ENCODE data around the gene ABCG1. TPM values are rescaled to one million over a fixed set of nuclear protein-coding genes. Genes with fewer than 3 reads are reported as not detected.
"Not testable (repeated sequence)": the region's sequence is repeated elsewhere in the genome, so short reads cannot be mapped to it uniquely, and the experiment has no call there.

Gene ABCG1
- total RNA-seq, 1 donor from 2014 or later = 1.3 TPM

DNA sequence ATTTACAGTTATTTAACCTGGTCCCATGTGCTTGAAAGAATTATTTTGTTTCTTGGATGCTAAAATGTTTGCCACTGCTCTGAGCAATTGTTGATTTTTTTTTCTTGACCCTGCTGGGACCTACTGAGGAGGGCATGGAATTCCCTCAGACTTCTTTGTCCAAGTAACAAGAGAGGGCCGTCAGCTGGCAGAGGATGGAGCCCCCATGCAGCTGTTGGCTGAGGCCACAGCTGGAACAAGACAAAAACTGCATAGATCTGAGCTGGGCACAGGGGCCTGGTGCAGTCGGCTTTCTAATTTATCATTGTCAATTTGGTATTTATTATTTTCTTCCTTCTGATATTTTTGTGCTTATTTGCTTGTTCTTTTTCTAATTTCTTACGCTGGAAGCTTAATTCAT, 39.6 kb upstream of the ABCG1 start:
- Histone ChIP-seq H4K20me1 (ENCODE audit: insufficient read depth, low read length) (no peaks in the 10 kb centered on the region), H2AFZ (ENCODE audit: low read depth, low read length) (no peak overlapping the region), H3K9me3 (ENCODE audit: insufficient read depth, low read depth, low read length) (no peaks in the 10 kb centered on the region), H3K36me3 (ENCODE audit: insufficient read depth, low read length) (no peaks in the 10 kb centered on the region), H3K4me2 (ENCODE audit: low read length) (no peak overlapping the region), H3K4me1 (ENCODE audit: insufficient read depth, low read length) (no peaks in the 10 kb centered on the region), H3K27ac (ENCODE audit: low read depth, low read length) (no peak overlapping the region), H3K9ac (ENCODE audit: low read length) (no peak overlapping the region), H3K79me2 (ENCODE audit: insufficient read depth, low read length) (no peaks in the 10 kb centered on the region), H3K27me3 (ENCODE audit: insufficient read depth, low read length) (peaks cover 6% of the 10 kb centered on the region), H3K4me3 (ENCODE audit: insufficient read depth, low read depth, low read length) (no peak overlapping the region)
- Mint-ChIP-seq H3K9me3 (ENCODE audit: unreplicated experiment) (no peaks in the 10 kb centered on the region), H3K36me3 (ENCODE audit: low read depth, unreplicated experiment) (no peaks in the 10 kb centered on the region), H3K27me3 (ENCODE audit: low read depth, unreplicated experiment) (peaks cover 12% of the 10 kb centered on the region), H3K4me1 (ENCODE audit: low read depth, unreplicated experiment) (no peaks in the 10 kb centered on the region), H3K27ac (ENCODE audit: unreplicated experiment) (no peak overlapping the region), H3K4me3 (ENCODE audit: unreplicated experiment) (no peak overlapping the region)
- no peak for DNase-seq (ENCODE audit: low read depth)
- TF ChIP-seq, protein P1, sequence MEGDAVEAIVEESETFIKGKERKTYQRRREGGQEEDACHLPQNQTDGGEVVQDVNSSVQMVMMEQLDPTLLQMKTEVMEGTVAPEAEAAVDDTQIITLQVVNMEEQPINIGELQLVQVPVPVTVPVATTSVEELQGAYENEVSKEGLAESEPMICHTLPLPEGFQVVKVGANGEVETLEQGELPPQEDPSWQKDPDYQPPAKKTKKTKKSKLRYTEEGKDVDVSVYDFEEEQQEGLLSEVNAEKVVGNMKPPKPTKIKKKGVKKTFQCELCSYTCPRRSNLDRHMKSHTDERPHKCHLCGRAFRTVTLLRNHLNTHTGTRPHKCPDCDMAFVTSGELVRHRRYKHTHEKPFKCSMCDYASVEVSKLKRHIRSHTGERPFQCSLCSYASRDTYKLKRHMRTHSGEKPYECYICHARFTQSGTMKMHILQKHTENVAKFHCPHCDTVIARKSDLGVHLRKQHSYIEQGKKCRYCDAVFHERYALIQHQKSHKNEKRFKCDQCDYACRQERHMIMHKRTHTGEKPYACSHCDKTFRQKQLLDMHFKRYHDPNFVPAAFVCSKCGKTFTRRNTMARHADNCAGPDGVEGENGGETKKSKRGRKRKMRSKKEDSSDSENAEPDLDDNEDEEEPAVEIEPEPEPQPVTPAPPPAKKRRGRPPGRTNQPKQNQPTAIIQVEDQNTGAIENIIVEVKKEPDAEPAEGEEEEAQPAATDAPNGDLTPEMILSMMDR (IDR thresholded peaks at IDR 0.05; ENCODE audit: insufficient read depth, low read depth, low read length) = no peak
- no peak for TF ChIP-seq EZH2 (IDR thresholded peaks at IDR 0.05; ENCODE audit: insufficient read depth, low read length)
- no peak for FAIRE-seq

GRCh38 chr21:42180001-42180400, 38.9 kb upstream of the ABCG1 start:
- H3K27me3 Mint-ChIP-seq (ENCODE audit: low read depth, unreplicated experiment) = peaks cover 11% of the 10 kb centered on the region
- H4K20me1 ChIP-seq (ENCODE audit: insufficient read depth, low read length); H3K4me3 Mint-ChIP-seq (ENCODE audit: unreplicated experiment); H3K4me3 ChIP-seq (ENCODE audit: insufficient read depth, low read depth, low read length); DNase-seq (ENCODE audit: low read depth); H3K4me1 ChIP-seq (ENCODE audit: insufficient read depth, low read length); H3K27me3 ChIP-seq (ENCODE audit: insufficient read depth, low read length); H3K9ac ChIP-seq (ENCODE audit: low read length); H3K9me3 Mint-ChIP-seq (ENCODE audit: unreplicated experiment); H2AFZ ChIP-seq (ENCODE audit: low read depth, low read length); H3K36me3 ChIP-seq (ENCODE audit: insufficient read depth, low read length); H3K9me3 ChIP-seq (ENCODE audit: insufficient read depth, low read depth, low read length); H3K4me2 ChIP-seq (ENCODE audit: low read length); H3K27ac ChIP-seq (ENCODE audit: low read depth, low read length); H3K36me3 Mint-ChIP-seq (ENCODE audit: low read depth, unreplicated experiment); FAIRE-seq; H3K27ac Mint-ChIP-seq (ENCODE audit: unreplicated experiment); H3K4me1 Mint-ChIP-seq (ENCODE audit: low read depth, unreplicated experiment); H3K79me2 ChIP-seq (ENCODE audit: insufficient read depth, low read length): not testable (repeated sequence)

GRCh38 chr21:42182713-42183371, 36.1 kb upstream of the ABCG1 start:
- TF ChIP-seq EZH2 (IDR thresholded peaks at IDR 0.05; ENCODE audit: insufficient read depth, low read length) = no peak
- TF ChIP-seq, protein P1 (IDR thresholded peaks at IDR 0.05; ENCODE audit: insufficient read depth, low read depth, low read length) = no peak
- DNase-seq (ENCODE audit: low read depth) (no peak), FAIRE-seq (no peak)
- no peaks in the 10 kb centered on the region for H3K9me3 ChIP-seq (ENCODE audit: insufficient read depth, low read depth, low read length)
- H3K27ac ChIP-seq (ENCODE audit: low read depth, low read length) = no peak overlapping the region
- peaks cover 2% of the 10 kb centered on the region for H3K36me3 Mint-ChIP-seq (ENCODE audit: low read depth, unreplicated experiment)
- H2AFZ ChIP-seq (ENCODE audit: low read depth, low read length) = no peak overlapping the region
- H3K27me3 ChIP-seq (ENCODE audit: insufficient read depth, low read length) = peaks cover 6% of the 10 kb centered on the region
- H3K4me3 ChIP-seq (ENCODE audit: insufficient read depth, low read depth, low read length) = no peak overlapping the region
- peaks cover 4% of the 10 kb centered on the region for H3K9me3 Mint-ChIP-seq (ENCODE audit: unreplicated experiment)
- H3K9ac ChIP-seq (ENCODE audit: low read length) = no peak overlapping the region
- H3K4me1 ChIP-seq (ENCODE audit: insufficient read depth, low read length) = no peaks in the 10 kb centered on the region
- H3K27ac Mint-ChIP-seq (ENCODE audit: unreplicated experiment) = no peak overlapping the region
- no peaks in the 10 kb centered on the region for H3K36me3 ChIP-seq (ENCODE audit: insufficient read depth, low read length)
- H4K20me1 ChIP-seq (ENCODE audit: insufficient read depth, low read length) = no peaks in the 10 kb centered on the region
- peaks cover 4% of the 10 kb centered on the region for H3K27me3 Mint-ChIP-seq (ENCODE audit: low read depth, unreplicated experiment)
- peaks cover 2% of the 10 kb centered on the region for H3K4me1 Mint-ChIP-seq (ENCODE audit: low read depth, unreplicated experiment)
- no peak overlapping the region for H3K4me2 ChIP-seq (ENCODE audit: low read length)
- no peak overlapping the region for H3K4me3 Mint-ChIP-seq (ENCODE audit: unreplicated experiment)
- H3K79me2 ChIP-seq (ENCODE audit: insufficient read depth, low read length) = no peaks in the 10 kb centered on the region

All from astrocyte (in vitro differentiated cells and primary cell).